WTC11 (cell line): ENCODE measurements around the gene APBB1. TPM values are rescaled to one million over a fixed set of nuclear protein-coding genes. Genes with fewer than 3 reads are reported as not detected.

Source experiments
- ATAC-seq: fragments of 200-7000 bp; cut with Tn5 transposase; 2 replicates; pipeline ENCODE4 v1.10.0; 2021; ENCODE audit warnings: mild to moderate bottlenecking, moderate library complexity
- CTCF ChIA-PET: fragments of 300-600 bp; sonication (Branson Sonifier 250); formaldehyde crosslinking; loops from one replicate; lab custom pipeline; 2021; ENCODE audit warnings: antibody characterized with exemption; lab: Charles Lee
- POLR2A ChIA-PET: fragments of 350-600 bp; sonication (Branson Sonifier 250); formaldehyde crosslinking; loops from one replicate; lab custom pipeline; 2021; ENCODE audit warnings: antibody characterized with exemption; lab: Charles Lee
- DNase-seq: peaks from one replicate; pipeline ENCODE4 v3.0.0; 2021; ENCODE audit warnings: low spot score
- H3K27ac Mint-ChIP-seq: 2 replicates; pipeline ENCODE4 v1.8.0; 2021; ENCODE audit warnings: mixed read lengths
- H3K27me3 Mint-ChIP-seq: 2 replicates; pipeline ENCODE4 v1.8.0; 2021; ENCODE audit warnings: low read depth, mild to moderate bottlenecking, moderate library complexity, mixed read lengths
- H3K36me3 Mint-ChIP-seq: 2 replicates; pipeline ENCODE4 v1.8.0; 2021; ENCODE audit warnings: mixed read lengths
- H3K4me1 Mint-ChIP-seq: 2 replicates; pipeline ENCODE4 v1.8.0; 2022; ENCODE audit warnings: mixed read lengths
- H3K4me3 Mint-ChIP-seq: 2 replicates; pipeline ENCODE4 v1.8.0; 2021; ENCODE audit warnings: mild to moderate bottlenecking, moderate library complexity, mixed read lengths
- H3K9me3 Mint-ChIP-seq: 2 replicates; pipeline ENCODE4 v1.8.0; 2021; ENCODE audit warnings: mixed read lengths
- ATF1 ChIP-seq: sonication (generic); formaldehyde crosslinking; IDR thresholded peaks from 2 replicates; pipeline ENCODE4 v1.8.1; 2023; ENCODE audit warnings: mild to moderate bottlenecking, moderate library complexity, missing genetic modification reagents
- ETV6 ChIP-seq: sonication (generic); formaldehyde crosslinking; IDR thresholded peaks from 2 replicates; pipeline ENCODE4 v1.8.1; 2022; ENCODE audit warnings: mild to moderate bottlenecking, missing genetic modification reagents
- FOXJ3 ChIP-seq: sonication (generic); formaldehyde crosslinking; IDR thresholded peaks from 2 replicates; pipeline ENCODE4 v1.9.0; 2021; ENCODE audit warnings: missing genetic modification reagents, mild to moderate bottlenecking, borderline replicate concordance
- FOXP1 ChIP-seq: sonication (generic); formaldehyde crosslinking; IDR thresholded peaks from 2 replicates; pipeline ENCODE4 v1.8.0; 2022; ENCODE audit warnings: missing genetic modification reagents, mild to moderate bottlenecking, moderate library complexity, borderline replicate concordance
- GTF2I ChIP-seq: fragments of 250-450 bp; sonication (Bioruptor Pico); conservative IDR thresholded peaks from 2 replicates; pipeline ENCODE4 v1.4.0; 2021; ENCODE audit warnings: mild to moderate bottlenecking
- NFE2L1 ChIP-seq: sonication (generic); formaldehyde crosslinking; IDR thresholded peaks from 2 replicates; pipeline ENCODE4 v1.8.1; 2023; ENCODE audit warnings: missing genetic modification reagents
- NR1H2 ChIP-seq: sonication (generic); formaldehyde crosslinking; IDR thresholded peaks from 2 replicates; pipeline ENCODE4 v1.9.0; 2021; ENCODE audit warnings: mild to moderate bottlenecking, moderate library complexity, missing genetic modification reagents
- NR3C1 ChIP-seq: sonication (generic); formaldehyde crosslinking; conservative IDR thresholded peaks from 2 replicates; pipeline ENCODE4 v1.8.1; 2023; ENCODE audit warnings: low read depth, mild to moderate bottlenecking, missing genetic modification reagents
- PRRX2 ChIP-seq: fragments of 250-450 bp; sonication (Bioruptor Pico); IDR thresholded peaks from 2 replicates; pipeline ENCODE4 v1.8.0; 2021; ENCODE audit warnings: mild to moderate bottlenecking
- SP1 ChIP-seq: sonication (generic); formaldehyde crosslinking; conservative IDR thresholded peaks from 2 replicates; pipeline ENCODE4 v1.8.1; 2022; ENCODE audit warnings: missing genetic modification reagents
- ZBTB21 ChIP-seq: sonication (generic); formaldehyde crosslinking; IDR thresholded peaks from 2 replicates; pipeline ENCODE4 v1.8.1; 2023; ENCODE audit warnings: mild to moderate bottlenecking, missing genetic modification reagents, borderline replicate concordance
- ZNF232 ChIP-seq: sonication (generic); formaldehyde crosslinking; IDR thresholded peaks from 2 replicates; pipeline ENCODE4 v1.8.0; 2022; ENCODE audit warnings: mild to moderate bottlenecking, missing genetic modification reagents
- ZNF423 ChIP-seq: fragments of 250-450 bp; sonication (Bioruptor Pico); IDR thresholded peaks from 2 replicates; pipeline ENCODE4 v2.1.2; 2022; ENCODE audit warnings: mild to moderate bottlenecking, moderate library complexity
- total RNA-seq: library from RNA; stranded (reverse); gene quantifications from 3 replicates; pipeline ENCODE4 v1.2.3, GENCODE V29; 2021
- TF ChIP-seq, protein P1 (sequence below): fragments of 200-600 bp; IDR thresholded peaks from 2 replicates; pipeline ENCODE4 v1.8.0; 2022; ENCODE audit warnings: antibody characterized with exemption
- TF ChIP-seq, protein P2 (sequence below): sonication (generic); formaldehyde crosslinking; IDR thresholded peaks from 2 replicates; pipeline ENCODE4 v1.8.0; 2022; ENCODE audit warnings: missing genetic modification reagents
- TF ChIP-seq, protein P3 (sequence below): sonication (generic); formaldehyde crosslinking; IDR thresholded peaks from 2 replicates; pipeline ENCODE4 v1.8.0; 2022; ENCODE audit warnings: mild to moderate bottlenecking, missing genetic modification reagents
- TF ChIP-seq, protein P4 (sequence below): sonication (generic); formaldehyde crosslinking; IDR thresholded peaks from 2 replicates; pipeline ENCODE4 v1.8.1; 2022; ENCODE audit warnings: mild to moderate bottlenecking, moderate library complexity, missing genetic modification reagents
- TF ChIP-seq, protein P5 (sequence below): sonication (generic); formaldehyde crosslinking; IDR thresholded peaks from 2 replicates; pipeline ENCODE4 v1.8.0; 2022; ENCODE audit warnings: mild to moderate bottlenecking, missing genetic modification reagents
- TF ChIP-seq, protein P6 (sequence below): sonication (generic); formaldehyde crosslinking; conservative IDR thresholded peaks from 2 replicates; pipeline ENCODE4 v1.8.1; 2022; ENCODE audit warnings: mild to moderate bottlenecking, missing genetic modification reagents
- TF ChIP-seq, protein P7 (sequence below): sonication (generic); formaldehyde crosslinking; IDR thresholded peaks from 2 replicates; pipeline ENCODE4 v1.8.1; 2023; ENCODE audit warnings: mild to moderate bottlenecking, missing genetic modification reagents, moderate library complexity
- TF ChIP-seq, protein P8 (sequence below): sonication (generic); formaldehyde crosslinking; IDR thresholded peaks from 2 replicates; pipeline ENCODE4 v1.8.1; 2022; ENCODE audit warnings: low read depth, mild to moderate bottlenecking, moderate library complexity, missing genetic modification reagents, borderline replicate concordance

Gene APBB1
- total RNA-seq, 1 experiment from 2014 or later = 32.1 TPM

DNA sequence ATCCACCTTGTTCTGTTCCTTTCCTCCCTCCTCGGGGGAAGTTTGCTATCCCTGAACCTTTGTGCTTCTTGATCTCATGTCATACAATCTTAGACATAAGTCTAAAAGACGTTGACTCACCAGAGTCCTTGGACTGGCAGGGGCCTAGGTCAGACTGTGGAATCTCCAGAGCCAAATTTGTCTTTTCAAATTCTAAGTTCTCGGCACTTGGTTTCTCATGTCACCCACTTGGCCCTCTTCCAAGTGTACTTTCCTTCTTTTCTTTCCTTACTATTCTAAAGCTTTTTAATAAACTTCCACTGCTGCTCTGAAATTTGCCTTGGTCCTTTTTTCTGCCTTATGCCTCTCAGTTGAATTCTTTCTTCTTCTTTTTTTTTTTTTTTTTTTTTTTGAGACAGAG is 58.7 kb downstream of the APBB1 start:
- H3K36me3 Mint-ChIP-seq = no peaks in the 10 kb centered on the region
- POLR2A ChIA-PET = interaction anchor here (0.5 kb wide), 1 partner anchor 85 kb away, joined by 4 read pairs; no protein-coding TSS in a partner anchor
- no peak overlapping the region for H3K27ac Mint-ChIP-seq
- no peak for TF ChIP-seq FOXJ3 (CRISPR knock-in tag)
- TF ChIP-seq, protein P1, sequence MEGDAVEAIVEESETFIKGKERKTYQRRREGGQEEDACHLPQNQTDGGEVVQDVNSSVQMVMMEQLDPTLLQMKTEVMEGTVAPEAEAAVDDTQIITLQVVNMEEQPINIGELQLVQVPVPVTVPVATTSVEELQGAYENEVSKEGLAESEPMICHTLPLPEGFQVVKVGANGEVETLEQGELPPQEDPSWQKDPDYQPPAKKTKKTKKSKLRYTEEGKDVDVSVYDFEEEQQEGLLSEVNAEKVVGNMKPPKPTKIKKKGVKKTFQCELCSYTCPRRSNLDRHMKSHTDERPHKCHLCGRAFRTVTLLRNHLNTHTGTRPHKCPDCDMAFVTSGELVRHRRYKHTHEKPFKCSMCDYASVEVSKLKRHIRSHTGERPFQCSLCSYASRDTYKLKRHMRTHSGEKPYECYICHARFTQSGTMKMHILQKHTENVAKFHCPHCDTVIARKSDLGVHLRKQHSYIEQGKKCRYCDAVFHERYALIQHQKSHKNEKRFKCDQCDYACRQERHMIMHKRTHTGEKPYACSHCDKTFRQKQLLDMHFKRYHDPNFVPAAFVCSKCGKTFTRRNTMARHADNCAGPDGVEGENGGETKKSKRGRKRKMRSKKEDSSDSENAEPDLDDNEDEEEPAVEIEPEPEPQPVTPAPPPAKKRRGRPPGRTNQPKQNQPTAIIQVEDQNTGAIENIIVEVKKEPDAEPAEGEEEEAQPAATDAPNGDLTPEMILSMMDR = no peak
- no peak for TF ChIP-seq PRRX2
- TF ChIP-seq, protein P2, sequence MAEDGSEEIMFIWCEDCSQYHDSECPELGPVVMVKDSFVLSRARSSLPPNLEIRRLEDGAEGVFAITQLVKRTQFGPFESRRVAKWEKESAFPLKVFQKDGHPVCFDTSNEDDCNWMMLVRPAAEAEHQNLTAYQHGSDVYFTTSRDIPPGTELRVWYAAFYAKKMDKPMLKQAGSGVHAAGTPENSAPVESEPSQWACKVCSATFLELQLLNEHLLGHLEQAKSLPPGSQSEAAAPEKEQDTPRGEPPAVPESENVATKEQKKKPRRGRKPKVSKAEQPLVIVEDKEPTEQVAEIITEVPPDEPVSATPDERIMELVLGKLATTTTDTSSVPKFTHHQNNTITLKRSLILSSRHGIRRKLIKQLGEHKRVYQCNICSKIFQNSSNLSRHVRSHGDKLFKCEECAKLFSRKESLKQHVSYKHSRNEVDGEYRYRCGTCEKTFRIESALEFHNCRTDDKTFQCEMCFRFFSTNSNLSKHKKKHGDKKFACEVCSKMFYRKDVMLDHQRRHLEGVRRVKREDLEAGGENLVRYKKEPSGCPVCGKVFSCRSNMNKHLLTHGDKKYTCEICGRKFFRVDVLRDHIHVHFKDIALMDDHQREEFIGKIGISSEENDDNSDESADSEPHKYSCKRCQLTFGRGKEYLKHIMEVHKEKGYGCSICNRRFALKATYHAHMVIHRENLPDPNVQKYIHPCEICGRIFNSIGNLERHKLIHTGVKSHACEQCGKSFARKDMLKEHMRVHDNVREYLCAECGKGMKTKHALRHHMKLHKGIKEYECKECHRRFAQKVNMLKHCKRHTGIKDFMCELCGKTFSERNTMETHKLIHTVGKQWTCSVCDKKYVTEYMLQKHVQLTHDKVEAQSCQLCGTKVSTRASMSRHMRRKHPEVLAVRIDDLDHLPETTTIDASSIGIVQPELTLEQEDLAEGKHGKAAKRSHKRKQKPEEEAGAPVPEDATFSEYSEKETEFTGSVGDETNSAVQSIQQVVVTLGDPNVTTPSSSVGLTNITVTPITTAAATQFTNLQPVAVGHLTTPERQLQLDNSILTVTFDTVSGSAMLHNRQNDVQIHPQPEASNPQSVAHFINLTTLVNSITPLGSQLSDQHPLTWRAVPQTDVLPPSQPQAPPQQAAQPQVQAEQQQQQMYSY (CRISPR knock-in tag) = no peak
- TF ChIP-seq ZNF232 (CRISPR knock-in tag) = no peak
- TF ChIP-seq, protein P3, sequence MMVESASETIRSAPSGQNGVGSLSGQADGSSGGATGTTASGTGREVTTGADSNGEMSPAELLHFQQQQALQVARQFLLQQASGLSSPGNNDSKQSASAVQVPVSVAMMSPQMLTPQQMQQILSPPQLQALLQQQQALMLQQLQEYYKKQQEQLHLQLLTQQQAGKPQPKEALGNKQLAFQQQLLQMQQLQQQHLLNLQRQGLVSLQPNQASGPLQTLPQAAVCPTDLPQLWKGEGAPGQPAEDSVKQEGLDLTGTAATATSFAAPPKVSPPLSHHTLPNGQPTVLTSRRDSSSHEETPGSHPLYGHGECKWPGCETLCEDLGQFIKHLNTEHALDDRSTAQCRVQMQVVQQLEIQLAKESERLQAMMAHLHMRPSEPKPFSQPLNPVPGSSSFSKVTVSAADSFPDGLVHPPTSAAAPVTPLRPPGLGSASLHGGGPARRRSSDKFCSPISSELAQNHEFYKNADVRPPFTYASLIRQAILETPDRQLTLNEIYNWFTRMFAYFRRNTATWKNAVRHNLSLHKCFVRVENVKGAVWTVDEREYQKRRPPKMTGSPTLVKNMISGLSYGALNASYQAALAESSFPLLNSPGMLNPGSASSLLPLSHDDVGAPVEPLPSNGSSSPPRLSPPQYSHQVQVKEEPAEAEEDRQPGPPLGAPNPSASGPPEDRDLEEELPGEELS (CRISPR knock-in tag) = no peak
- no peak for TF ChIP-seq NR3C1
- no peak for TF ChIP-seq GTF2I (CRISPR knock-in tag)
- TF ChIP-seq, protein P4, sequence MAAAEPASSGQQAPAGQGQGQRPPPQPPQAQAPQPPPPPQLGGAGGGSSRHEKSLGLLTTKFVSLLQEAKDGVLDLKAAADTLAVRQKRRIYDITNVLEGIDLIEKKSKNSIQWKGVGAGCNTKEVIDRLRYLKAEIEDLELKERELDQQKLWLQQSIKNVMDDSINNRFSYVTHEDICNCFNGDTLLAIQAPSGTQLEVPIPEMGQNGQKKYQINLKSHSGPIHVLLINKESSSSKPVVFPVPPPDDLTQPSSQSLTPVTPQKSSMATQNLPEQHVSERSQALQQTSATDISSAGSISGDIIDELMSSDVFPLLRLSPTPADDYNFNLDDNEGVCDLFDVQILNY (CRISPR knock-in tag) = no peak
- no peak for TF ChIP-seq ZNF423 (CRISPR knock-in tag)
- no peak for TF ChIP-seq SP1 (CRISPR knock-in tag)
- no peak for TF ChIP-seq ZBTB21 (CRISPR knock-in tag)
- TF ChIP-seq NR1H2 = no peak
- TF ChIP-seq, protein P5, sequence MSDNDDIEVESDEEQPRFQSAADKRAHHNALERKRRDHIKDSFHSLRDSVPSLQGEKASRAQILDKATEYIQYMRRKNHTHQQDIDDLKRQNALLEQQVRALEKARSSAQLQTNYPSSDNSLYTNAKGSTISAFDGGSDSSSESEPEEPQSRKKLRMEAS = no peak
- TF ChIP-seq, all 79 proteins: peak for 0
- no peak for ATAC-seq
- DNase-seq = no peak
- CTCF ChIA-PET = interaction anchor here (0.6 to 3.4 kb wide), 3 partner anchors 57 to 110 kb away, joined by 3 to 13 read pairs (median 4); no protein-coding TSS in a partner anchor
- Mint-ChIP-seq H3K27me3 (no peaks in the 10 kb centered on the region), H3K4me3 (no peak overlapping the region), H3K4me1 (peaks cover 4% of the 10 kb centered on the region; the same call in 1 of the 2 replicates), H3K9me3 (no peaks in the 10 kb centered on the region)

DNA sequence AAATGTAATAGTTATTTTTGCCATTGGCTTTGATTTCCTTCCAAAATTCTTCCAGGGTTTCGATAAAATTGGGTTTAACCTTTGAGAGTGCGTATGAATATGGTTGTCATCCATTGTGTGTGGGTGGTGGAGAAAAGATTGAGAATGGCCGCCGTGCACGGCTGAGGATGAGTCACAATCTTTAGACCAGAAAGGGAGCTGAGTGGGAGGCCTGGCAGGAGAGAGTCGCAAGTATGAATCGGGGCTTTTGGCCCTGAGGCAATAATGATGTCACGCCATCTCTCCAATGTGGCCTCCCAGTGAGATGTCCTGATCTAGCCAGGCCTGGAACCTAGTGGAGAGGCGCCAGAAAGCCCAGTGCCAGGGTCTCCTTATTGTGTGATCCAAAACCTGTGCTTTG is 61.7 kb downstream of the APBB1 start:
- ChIA-PET CTCF (interaction anchor here (1.1 to 1.2 kb wide), 3 partner anchors 22 to 106 kb away, joined by 3 to 5 read pairs (median 3); no protein-coding TSS in a partner anchor), POLR2A (no interaction called here)
- Mint-ChIP-seq H3K4me3 (no peak overlapping the region), H3K4me1 (peaks cover 5% of the 10 kb centered on the region), H3K36me3 (no peaks in the 10 kb centered on the region), H3K9me3 (no peaks in the 10 kb centered on the region), H3K27me3 (no peaks in the 10 kb centered on the region), H3K27ac (no peak overlapping the region)
- DNase-seq (no peak), ATAC-seq (no peak)
- TF ChIP-seq, protein P6, sequence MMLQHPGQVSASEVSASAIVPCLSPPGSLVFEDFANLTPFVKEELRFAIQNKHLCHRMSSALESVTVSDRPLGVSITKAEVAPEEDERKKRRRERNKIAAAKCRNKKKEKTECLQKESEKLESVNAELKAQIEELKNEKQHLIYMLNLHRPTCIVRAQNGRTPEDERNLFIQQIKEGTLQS (CRISPR knock-in tag) = no peak
- TF ChIP-seq ATF1 (CRISPR knock-in tag) = no peak
- TF ChIP-seq, protein P7, sequence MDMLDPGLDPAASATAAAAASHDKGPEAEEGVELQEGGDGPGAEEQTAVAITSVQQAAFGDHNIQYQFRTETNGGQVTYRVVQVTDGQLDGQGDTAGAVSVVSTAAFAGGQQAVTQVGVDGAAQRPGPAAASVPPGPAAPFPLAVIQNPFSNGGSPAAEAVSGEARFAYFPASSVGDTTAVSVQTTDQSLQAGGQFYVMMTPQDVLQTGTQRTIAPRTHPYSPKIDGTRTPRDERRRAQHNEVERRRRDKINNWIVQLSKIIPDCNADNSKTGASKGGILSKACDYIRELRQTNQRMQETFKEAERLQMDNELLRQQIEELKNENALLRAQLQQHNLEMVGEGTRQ (CRISPR knock-in tag) = no peak
- no peak for TF ChIP-seq NFE2L1 (CRISPR knock-in tag)
- no peak for TF ChIP-seq FOXP1
- TF ChIP-seq SP1 (CRISPR knock-in tag) = no peak
- TF ChIP-seq, protein P8, sequence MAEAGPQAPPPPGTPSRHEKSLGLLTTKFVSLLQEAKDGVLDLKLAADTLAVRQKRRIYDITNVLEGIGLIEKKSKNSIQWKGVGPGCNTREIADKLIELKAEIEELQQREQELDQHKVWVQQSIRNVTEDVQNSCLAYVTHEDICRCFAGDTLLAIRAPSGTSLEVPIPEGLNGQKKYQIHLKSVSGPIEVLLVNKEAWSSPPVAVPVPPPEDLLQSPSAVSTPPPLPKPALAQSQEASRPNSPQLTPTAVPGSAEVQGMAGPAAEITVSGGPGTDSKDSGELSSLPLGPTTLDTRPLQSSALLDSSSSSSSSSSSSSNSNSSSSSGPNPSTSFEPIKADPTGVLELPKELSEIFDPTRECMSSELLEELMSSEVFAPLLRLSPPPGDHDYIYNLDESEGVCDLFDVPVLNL (CRISPR knock-in tag) = no peak
- TF ChIP-seq ETV6 (CRISPR knock-in tag) = no peak
